RWPE1 (cell line): ENCODE measurements around the gene STAG1.
"Not testable (repeated sequence)": the region's sequence is repeated elsewhere in the genome, so short reads cannot be mapped to it uniquely, and the experiment has no call there.

Source experiments
- CTCF ChIA-PET: fragments of 350-600 bp; sonication (Branson Sonifier 250); formaldehyde crosslinking; extraction: SDS; loops from one replicate; lab custom pipeline; 2021; lab: Yijun Ruan, JAX
- POLR2A ChIA-PET: fragments of 400-600 bp; formaldehyde crosslinking; extraction: SDS; loops from one replicate; lab custom pipeline; 2020; ENCODE audit warnings: antibody characterized with exemption; ENCODE audit not compliant: low non-redundant PET; lab: Yijun Ruan, JAX
- DNase-seq: peaks from one replicate; pipeline ENCODE4 v3.0.0; 2012; ENCODE audit warnings: low spot score
- H3K27ac ChIP-seq: fragments of 450-650 bp; 2 replicates; pipeline ENCODE4 v1.5.1; 2017
- CTCF ChIP-seq: fragments of 450-650 bp; conservative IDR thresholded peaks from 2 replicates; pipeline ENCODE4 v1.5.1; 2017; ENCODE audit warnings: low read depth, mild to moderate bottlenecking

Gene STAG1

GRCh38 chr3:136752172-136752421, at the start of gene STAG1:
TSS of gene STAG1 (minus strand) at chr3:136752378. CDS start at chr3:136630898, 121,480 bp downstream.
- no peak for DNase-seq
- H3K27ac ChIP-seq, result peak within 1 kb of the TSS; percentile 98
- CTCF ChIA-PET, result interaction anchor here (0.6 to 2.2 kb wide), 23 partner anchors 11 to 752 kb away, joined by 3 to 17 read pairs (median 3); partner anchors contain the start of genes IL20RB and NCK1
- POLR2A ChIA-PET, result interaction anchor here (0.7 to 1.8 kb wide), 8 partner anchors 109 to 677 kb away, joined by 3 to 9 read pairs (median 4); partner anchors contain the start of genes IL20RB, MSL2 and NCK1
- peak; percentile 95 for TF ChIP-seq CTCF

- DNase-seq, CTCF ChIA-PET, H3K27ac ChIP-seq, POLR2A ChIA-PET: not testable (repeated sequence)
Observed at GRCh38 chr3:136801146-136801545, 49.0 kb upstream of the STAG1 start.

- POLR2A ChIA-PET, result no interaction called here
Observed at GRCh38 chr3:136792556-136793330, 40.6 kb upstream of the STAG1 start.

GRCh38 chr3:136790786-136791185, 38.6 kb upstream of the STAG1 start:
- no peak for DNase-seq
- ChIA-PET POLR2A (no interaction called here), CTCF (no interaction called here)
- TF ChIP-seq CTCF, result no peak
- no peak overlapping the region for H3K27ac ChIP-seq

More at GRCh38 chr3:136792556-136793330, 40.6 kb upstream of the STAG1 start:
- CTCF ChIA-PET, result interaction anchor here (0.6 kb wide), 1 partner anchor 11 kb away, joined by 3 read pairs; no protein-coding TSS in a partner anchor
- no peak for TF ChIP-seq CTCF
- H3K27ac ChIP-seq, result no peak overlapping the region
- no peak for DNase-seq

- ChIA-PET CTCF (no interaction called here), POLR2A (no interaction called here)
- DNase-seq, result no peak
- TF ChIP-seq CTCF, result no peak
- H3K27ac ChIP-seq, result no peak overlapping the region
Observed at GRCh38 chr3:136789976-136790375, 37.8 kb upstream of the STAG1 start.

GRCh38 chr3:136788154-136788553, 36.0 kb upstream of the STAG1 start:
- ChIA-PET POLR2A (no interaction called here), CTCF (no interaction called here)
- no peak for DNase-seq
- H3K27ac ChIP-seq, result no peak overlapping the region
- no peak for TF ChIP-seq CTCF

GRCh38 chr3:136787349-136787748, 35.2 kb upstream of the STAG1 start:
- no peak for DNase-seq
- CTCF ChIA-PET, result interaction anchor here (0.6 kb wide), 1 partner anchor 246 kb away, joined by 6 read pairs; no protein-coding TSS in a partner anchor
- POLR2A ChIA-PET, result no interaction called here

More at GRCh38 chr3:136787349-136787748, 35.2 kb upstream of the STAG1 start:
- TF ChIP-seq CTCF, result no peak
- H3K27ac ChIP-seq, result no peak overlapping the region
